Breast epithelium (tissue), 4 donors: ENCODE results near the gene TENM4. TPM values are rescaled to one million over a fixed set of nuclear protein-coding genes. Genes with fewer than 3 reads are reported as not detected.

ENCODE experiments used
- DNase-seq, 2 donors: peaks; one replicate each; pipeline ENCODE4 v3.0.0-alpha.2; 2019; ENCODE audit warnings: low spot score in 2 of 2
- H3K27ac ChIP-seq, 2 donors: fragments of 200-600 bp; sonication (generic) in 1 of 2; one replicate each; pipeline ENCODE4 v1.5.1; 2016 to 2019; ENCODE audit warnings: mild to moderate bottlenecking in 1 of 2
- H3K27me3 ChIP-seq, 2 donors: fragments of 200-600 bp; sonication (generic) in 1 of 2; one replicate each; pipeline versions ENCODE4 v1.5.1 to v1.6.0; 2017 to 2019; ENCODE audit warnings: control low read depth in 1 of 2, mild to moderate bottlenecking in 1 of 2
- H3K36me3 ChIP-seq: fragments of 200-600 bp; one replicate; pipeline ENCODE4 v1.5.1; 2019
- H3K4me1 ChIP-seq, 2 donors: fragments of 200-600 bp; sonication (generic); one replicate each; pipeline ENCODE4 v1.5.1; 2016 to 2019; ENCODE audit warnings: control low read depth in 1 of 2
- H3K4me3 ChIP-seq, 3 donors: fragments of 200-600 bp; sonication (generic); 1 replicate in 2 of 3; 2 replicates in 1 of 3; pipeline ENCODE4 v1.5.1; 2016 to 2019; ENCODE audit warnings: mild to moderate bottlenecking in 3 of 3, moderate library complexity in 2 of 3
- H3K9me3 ChIP-seq, 2 donors: fragments of 200-600 bp; sonication (generic) in 1 of 2; one replicate each; pipeline ENCODE4 v1.5.1; 2016 to 2019; ENCODE audit warnings: control low read depth in 1 of 2
- POLR2A ChIP-seq: fragments of 450-650 bp; IDR thresholded peaks from one replicate; pipeline ENCODE4 v1.6.1; 2016; ENCODE audit warnings: antibody characterized with exemption, mild to moderate bottlenecking, moderate library complexity
- POLR2AphosphoS5 ChIP-seq, 3 donors: sonication (generic); formaldehyde crosslinking; IDR thresholded peaks; one replicate each; pipeline ENCODE4 v1.6.1; 2017; ENCODE audit warnings: antibody characterized with exemption in 3 of 3
- intact Hi-C: fragments of 100-400 bp; cut with DNase I; formaldehyde crosslinking; loops from one replicate; pipeline ENCODE4 v1.15.1; 2023; ENCODE audit warnings: low total_unique reads
- total RNA-seq, 3 donors: library from RNA; depleted of rRNA; stranded (reverse); fragments of >200 nt; gene quantifications; one replicate each; pipeline ENCODE4 v1.1.0, GENCODE V29; 2016
- TF ChIP-seq, protein P1 (sequence below), 3 donors: fragments of 450-650 bp; IDR thresholded peaks; one replicate each; pipeline ENCODE4 v1.5.1; 2016 to 2017; ENCODE audit warnings: antibody characterized with exemption in 3 of 3, mild to moderate bottlenecking in 3 of 3, moderate library complexity in 3 of 3

TENM4 gene
- total RNA-seq, 3 donors from 2014 or later: 0.29 to 7.9 (median 4.8) TPM

DNA sequence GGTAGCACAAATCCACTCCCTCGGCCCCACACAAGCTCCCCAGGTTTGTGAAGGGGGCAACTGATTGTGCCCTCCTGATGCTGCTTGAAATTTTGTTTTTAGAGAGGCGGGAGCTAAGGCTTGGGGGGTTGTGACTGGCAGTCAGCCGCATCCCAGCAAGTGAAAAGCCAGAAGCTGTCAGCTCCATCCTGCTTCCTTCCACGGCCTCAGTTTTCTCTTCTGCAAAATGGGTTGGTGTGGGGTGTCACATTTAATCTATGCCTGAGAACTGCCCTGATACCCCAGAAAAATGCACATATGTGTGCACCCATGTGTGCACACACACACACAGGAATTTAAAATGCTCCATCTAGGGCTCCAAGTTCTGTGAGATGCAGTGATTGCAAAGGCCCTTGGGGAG, 358.6 kb downstream of the TENM4 start:
- TF ChIP-seq POLR2A: no peak
- TF ChIP-seq, protein P1, sequence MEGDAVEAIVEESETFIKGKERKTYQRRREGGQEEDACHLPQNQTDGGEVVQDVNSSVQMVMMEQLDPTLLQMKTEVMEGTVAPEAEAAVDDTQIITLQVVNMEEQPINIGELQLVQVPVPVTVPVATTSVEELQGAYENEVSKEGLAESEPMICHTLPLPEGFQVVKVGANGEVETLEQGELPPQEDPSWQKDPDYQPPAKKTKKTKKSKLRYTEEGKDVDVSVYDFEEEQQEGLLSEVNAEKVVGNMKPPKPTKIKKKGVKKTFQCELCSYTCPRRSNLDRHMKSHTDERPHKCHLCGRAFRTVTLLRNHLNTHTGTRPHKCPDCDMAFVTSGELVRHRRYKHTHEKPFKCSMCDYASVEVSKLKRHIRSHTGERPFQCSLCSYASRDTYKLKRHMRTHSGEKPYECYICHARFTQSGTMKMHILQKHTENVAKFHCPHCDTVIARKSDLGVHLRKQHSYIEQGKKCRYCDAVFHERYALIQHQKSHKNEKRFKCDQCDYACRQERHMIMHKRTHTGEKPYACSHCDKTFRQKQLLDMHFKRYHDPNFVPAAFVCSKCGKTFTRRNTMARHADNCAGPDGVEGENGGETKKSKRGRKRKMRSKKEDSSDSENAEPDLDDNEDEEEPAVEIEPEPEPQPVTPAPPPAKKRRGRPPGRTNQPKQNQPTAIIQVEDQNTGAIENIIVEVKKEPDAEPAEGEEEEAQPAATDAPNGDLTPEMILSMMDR (IDR thresholded peaks at IDR 0.05): no peak
- no peak for TF ChIP-seq POLR2AphosphoS5 (IDR thresholded peaks at IDR 0.05)
- intact Hi-C loops: no loop called here

DNA sequence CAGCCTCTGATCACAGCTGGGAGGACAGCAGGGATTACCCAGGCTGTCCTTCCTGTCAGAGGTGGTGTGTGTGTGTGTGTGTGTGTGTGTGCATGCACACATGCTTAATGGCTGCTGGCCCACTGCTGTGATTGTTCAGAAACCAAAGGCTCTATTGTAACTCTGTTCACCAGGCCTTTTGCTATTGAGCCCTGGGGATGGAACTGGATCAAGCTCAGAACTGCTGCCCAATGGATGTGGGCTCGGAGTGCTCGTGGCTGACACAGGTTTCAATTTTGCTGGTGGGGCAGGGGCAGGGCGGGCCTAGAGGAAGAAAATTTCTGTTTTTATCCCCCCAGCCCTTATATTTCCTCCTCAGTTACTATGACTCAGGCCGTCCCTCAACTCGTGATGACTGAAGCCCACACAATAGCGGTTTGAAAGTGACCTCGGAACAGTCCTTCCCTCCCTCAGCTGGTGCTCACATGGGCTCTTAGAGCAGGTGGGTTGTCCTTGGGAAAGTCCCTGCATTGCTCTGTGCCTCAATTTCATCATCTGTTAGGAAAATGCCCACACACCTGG, 359.3 kb downstream of the TENM4 start:
- H3K9me3 ChIP-seq: no peaks in the 10 kb centered on the region
- H3K4me1 ChIP-seq: no peaks in the 10 kb centered on the region
- no peaks in the 10 kb centered on the region for H3K36me3 ChIP-seq
- no peak overlapping the region for H3K4me3 ChIP-seq
- no peaks in the 10 kb centered on the region for H3K27me3 ChIP-seq
- no peak for TF ChIP-seq POLR2A
- no peak overlapping the region for H3K27ac ChIP-seq
- DNase-seq: no peak
- intact Hi-C loops: no loop called here

More for the DNA sequence above, 358.6 kb downstream of the TENM4 start:
- no peak for DNase-seq
- Histone ChIP-seq H3K27me3 (no peaks in the 10 kb centered on the region), H3K4me1 (no peaks in the 10 kb centered on the region), H3K9me3 (no peaks in the 10 kb centered on the region), H3K36me3 (no peaks in the 10 kb centered on the region), H3K4me3 (no peak overlapping the region), H3K27ac (no peak overlapping the region)

DNA sequence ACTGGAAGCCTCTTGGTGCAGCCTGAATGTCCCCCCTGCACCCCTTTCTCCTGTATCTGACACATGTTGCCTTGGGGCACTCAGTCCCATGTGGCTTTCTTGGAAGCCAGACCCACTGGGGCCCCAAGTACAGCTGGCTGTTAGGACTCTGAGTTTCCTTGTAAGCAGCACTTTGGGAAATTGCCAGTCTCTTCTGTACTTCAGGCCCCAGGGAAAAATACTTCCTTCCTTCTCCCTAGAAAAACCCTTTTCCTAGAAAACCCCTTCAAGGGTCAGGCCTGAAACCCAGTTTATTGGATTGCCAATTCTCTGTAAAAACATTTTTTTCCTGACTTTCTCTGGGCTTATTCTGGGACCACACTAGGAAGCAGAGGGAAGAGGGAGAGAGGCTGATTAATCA, 360.3 kb downstream of the TENM4 start:
- no peaks in the 10 kb centered on the region for H3K36me3 ChIP-seq
- no peak overlapping the region for H3K27ac ChIP-seq
- H3K4me3 ChIP-seq: no peak overlapping the region
- H3K27me3 ChIP-seq: no peaks in the 10 kb centered on the region
- no peak for TF ChIP-seq POLR2AphosphoS5 (IDR thresholded peaks at IDR 0.05)
- TF ChIP-seq, protein P1 (IDR thresholded peaks at IDR 0.05): no peak
- intact Hi-C loops: no loop called here
- no peaks in the 10 kb centered on the region for H3K9me3 ChIP-seq
- no peak for DNase-seq
- H3K4me1 ChIP-seq: no peaks in the 10 kb centered on the region

DNA sequence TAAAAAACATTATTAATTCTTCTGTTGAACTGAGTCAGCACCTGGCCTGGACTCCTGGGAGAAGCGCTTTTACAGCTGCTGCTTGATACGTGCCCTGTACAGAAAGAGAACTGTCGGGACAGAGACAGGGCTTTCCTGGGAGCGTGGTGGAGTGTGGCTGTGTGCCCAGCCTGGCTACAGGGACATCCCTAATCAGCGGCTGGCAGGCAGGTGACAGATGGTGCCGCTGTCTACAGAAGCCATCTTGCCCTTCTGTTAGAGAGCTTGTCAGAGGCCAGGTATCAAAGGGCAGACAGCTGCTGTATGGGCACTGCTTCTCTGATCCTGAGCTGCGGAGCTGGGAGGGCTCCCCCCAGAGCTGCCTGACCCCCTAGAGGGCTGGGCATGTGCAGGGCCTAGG, 361.8 kb downstream of the TENM4 start:
- no peaks in the 10 kb centered on the region for H3K4me1 ChIP-seq

DNA sequence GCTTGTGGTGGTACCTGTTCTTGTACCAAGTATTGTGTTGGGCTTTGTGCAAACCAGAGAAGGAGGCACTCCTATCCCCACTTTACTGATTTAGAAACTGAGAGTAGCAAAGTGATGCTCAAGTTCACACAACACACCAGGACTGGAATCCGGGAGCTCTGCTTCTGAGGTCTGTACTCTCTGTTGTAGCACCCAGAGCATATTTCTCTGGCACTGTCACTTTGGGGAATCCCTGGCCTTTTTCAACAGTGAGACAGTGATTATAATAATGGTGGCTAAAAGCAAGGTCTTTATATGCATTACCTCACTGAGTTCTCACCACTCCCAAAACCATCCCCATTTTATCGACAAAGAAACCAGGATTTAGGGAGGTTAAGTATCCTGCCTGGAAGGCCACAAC, 362.4 kb downstream of the TENM4 start:
- no peaks in the 10 kb centered on the region for H3K36me3 ChIP-seq
- no peaks in the 10 kb centered on the region for H3K4me1 ChIP-seq
- intact Hi-C loops: no loop called here
- no peaks in the 10 kb centered on the region for H3K9me3 ChIP-seq
- no peak for DNase-seq
- no peak overlapping the region for H3K27ac ChIP-seq
- H3K4me3 ChIP-seq: no peak overlapping the region
- H3K27me3 ChIP-seq: no peaks in the 10 kb centered on the region
- no peak for TF ChIP-seq POLR2A
- TF ChIP-seq, protein P1 (IDR thresholded peaks at IDR 0.05): no peak
- TF ChIP-seq POLR2AphosphoS5 (IDR thresholded peaks at IDR 0.05): no peak

More for the DNA sequence above, 361.8 kb downstream of the TENM4 start:
- no peak for DNase-seq
- TF ChIP-seq, protein P1 (IDR thresholded peaks at IDR 0.05): no peak
- TF ChIP-seq POLR2AphosphoS5 (IDR thresholded peaks at IDR 0.05): no peak
- no peak for TF ChIP-seq POLR2A
- Histone ChIP-seq H3K9me3 (no peaks in the 10 kb centered on the region), H3K36me3 (no peaks in the 10 kb centered on the region), H3K27me3 (no peaks in the 10 kb centered on the region), H3K27ac (no peak overlapping the region), H3K4me3 (no peak overlapping the region)
- intact Hi-C loops: no loop called here
